SK-N-SH treated with all-trans-retinoic acid at 6 μM for 48 hours (cell line): Measurements from ENCODE around the gene ASB2.

Experiments used
- ATAC-seq: fragments of 200-7000 bp; cut with Tn5 transposase; 3 replicates; pipeline ENCODE4 v1.9.1; 2020; ENCODE audit warnings: mild to moderate bottlenecking, moderate library complexity
- ARNTL ChIP-seq: fragments of 450-650 bp; formaldehyde crosslinking; IDR thresholded peaks from 2 replicates; pipeline ENCODE4 v1.5.0; 2020; ENCODE audit warnings: low read depth, mild to moderate bottlenecking, moderate library complexity, borderline replicate concordance
- BACH2 ChIP-seq: fragments of 250-450 bp; sonication (Bioruptor Pico); IDR thresholded peaks from 2 replicates; pipeline ENCODE4 v1.9.0; 2021; ENCODE audit warnings: mild to moderate bottlenecking, borderline replicate concordance
- CREB5 ChIP-seq: fragments of 250-450 bp; sonication (Bioruptor Pico); IDR thresholded peaks from 2 replicates; pipeline ENCODE4 v1.5.1; 2020; ENCODE audit warnings: low read depth, mild to moderate bottlenecking, moderate library complexity
- CSDC2 ChIP-seq: fragments of 250-450 bp; sonication (Bioruptor Pico); IDR thresholded peaks from 2 replicates; pipeline ENCODE4 v1.5.0; 2020; ENCODE audit warnings: mild to moderate bottlenecking, moderate library complexity
- CSRNP3 ChIP-seq: fragments of 250-450 bp; sonication (Bioruptor Pico); IDR thresholded peaks from 2 replicates; pipeline ENCODE4 v1.5.1; 2021; ENCODE audit warnings: mild to moderate bottlenecking, moderate library complexity
- ESRRG ChIP-seq: fragments of 250-450 bp; sonication (Bioruptor Pico); IDR thresholded peaks from 2 replicates; pipeline ENCODE4 v1.6.1; 2021; ENCODE audit warnings: mild to moderate bottlenecking
- GLIS3 ChIP-seq: fragments of 250-450 bp; sonication (Bioruptor Pico); IDR thresholded peaks from 2 replicates; pipeline ENCODE4 v1.5.0; 2020; ENCODE audit warnings: mild to moderate bottlenecking, moderate library complexity
- ISL1 ChIP-seq: fragments of 250-450 bp; sonication (Bioruptor Pico); IDR thresholded peaks from 2 replicates; pipeline ENCODE4 v2.1.2; 2022; ENCODE audit warnings: mild to moderate bottlenecking, moderate library complexity
- OSR1 ChIP-seq: fragments of 250-450 bp; sonication (Bioruptor Pico); IDR thresholded peaks from 2 replicates; pipeline ENCODE4 v1.8.0; 2022; ENCODE audit warnings: moderate library complexity, mild to moderate bottlenecking, inconsistent platforms
- PATZ1 ChIP-seq: fragments of 250-450 bp; sonication (Bioruptor Pico); IDR thresholded peaks from 2 replicates; pipeline ENCODE4 v1.8.0; 2020; ENCODE audit warnings: mild to moderate bottlenecking, moderate library complexity, borderline replicate concordance
- RARB ChIP-seq: fragments of 250-450 bp; sonication (Bioruptor Pico); IDR thresholded peaks from 2 replicates; pipeline ENCODE4 v1.8.0; 2021; ENCODE audit warnings: mild to moderate bottlenecking, moderate library complexity
- SNAI2 ChIP-seq: fragments of 250-450 bp; sonication (Bioruptor Pico); IDR thresholded peaks from 2 replicates; pipeline ENCODE4 v1.5.0; 2020; ENCODE audit warnings: mild to moderate bottlenecking, moderate library complexity
- TCF4 ChIP-seq: fragments of 250-450 bp; sonication (Bioruptor Pico); IDR thresholded peaks from 2 replicates; pipeline ENCODE4 v1.8.0; 2021; ENCODE audit warnings: mild to moderate bottlenecking, moderate library complexity, borderline replicate concordance
- TOX ChIP-seq: fragments of 250-450 bp; sonication (Bioruptor Pico); IDR thresholded peaks from 2 replicates; pipeline ENCODE4 v1.8.0; 2021; ENCODE audit warnings: mild to moderate bottlenecking, moderate library complexity, borderline replicate concordance
- ZC3H10 ChIP-seq: fragments of 250-450 bp; sonication (Bioruptor Pico); IDR thresholded peaks from 2 replicates; pipeline ENCODE4 v1.5.1; 2021; ENCODE audit warnings: mild to moderate bottlenecking, moderate library complexity
- ZFP3 ChIP-seq: fragments of 250-450 bp; sonication (Bioruptor Pico); IDR thresholded peaks from 2 replicates; pipeline ENCODE4 v1.5.0; 2020; ENCODE audit warnings: mild to moderate bottlenecking, moderate library complexity
- ZFP30 ChIP-seq: fragments of 450-650 bp; formaldehyde crosslinking; IDR thresholded peaks from 2 replicates; pipeline ENCODE4 v1.5.0; 2022; ENCODE audit warnings: mild to moderate bottlenecking, moderate library complexity
- ZNF565 ChIP-seq: fragments of 450-650 bp; formaldehyde crosslinking; conservative IDR thresholded peaks from 2 replicates; pipeline ENCODE4 v1.5.0; 2020; ENCODE audit warnings: low read depth, mild to moderate bottlenecking, moderate library complexity
- ZNF70 ChIP-seq: fragments of 450-650 bp; formaldehyde crosslinking; IDR thresholded peaks from 2 replicates; pipeline ENCODE4 v1.5.0; 2020; ENCODE audit warnings: mild to moderate bottlenecking, moderate library complexity
- ZNF8 ChIP-seq: fragments of 450-650 bp; formaldehyde crosslinking; IDR thresholded peaks from 2 replicates; pipeline ENCODE4 v1.5.0; 2020; ENCODE audit warnings: mild to moderate bottlenecking, moderate library complexity
- TF ChIP-seq, protein P1 (sequence below): fragments of 250-450 bp; sonication (Bioruptor Pico); IDR thresholded peaks from 2 replicates; pipeline ENCODE4 v1.8.0; 2021; ENCODE audit warnings: low read depth, mild to moderate bottlenecking, moderate library complexity, borderline replicate concordance

Gene ASB2

DNA sequence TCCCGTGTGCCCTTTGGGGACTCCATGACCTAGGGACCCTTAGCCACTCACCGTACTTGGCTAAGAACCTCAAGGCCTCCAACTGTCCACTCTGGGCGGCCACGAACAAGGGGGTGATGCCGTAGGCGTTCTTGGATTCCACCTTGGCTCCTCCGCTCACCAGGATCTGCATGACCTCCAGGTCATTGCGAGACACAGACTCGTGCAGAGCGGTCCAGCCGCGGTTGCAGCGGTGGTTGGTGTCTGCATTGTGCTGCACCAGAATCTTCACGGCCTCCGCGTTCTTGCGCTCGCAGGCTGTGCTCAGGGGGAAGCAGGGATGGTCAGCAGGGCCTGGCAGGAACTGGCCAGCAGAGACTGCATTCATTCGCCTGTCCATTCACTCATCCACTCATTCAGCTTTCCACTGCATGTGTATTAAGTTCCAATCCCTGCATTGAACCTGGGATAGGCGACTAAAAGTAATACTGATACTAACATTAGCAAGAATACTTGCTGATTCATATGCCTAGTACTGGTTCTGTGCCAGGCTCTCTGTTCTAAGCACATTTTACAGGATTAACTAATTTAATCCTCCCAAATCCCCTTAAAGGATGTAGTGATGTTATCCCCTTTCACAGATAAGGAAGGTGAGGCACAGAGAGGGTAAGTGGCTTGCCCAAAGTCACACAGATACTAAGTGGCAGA, 25.3 kb downstream of the ASB2 start:
- no peak for ATAC-seq
- TF ChIP-seq BACH2 (CRISPR knock-in tag), result no peak
- no peak for TF ChIP-seq ZNF70
- TF ChIP-seq, protein P1, sequence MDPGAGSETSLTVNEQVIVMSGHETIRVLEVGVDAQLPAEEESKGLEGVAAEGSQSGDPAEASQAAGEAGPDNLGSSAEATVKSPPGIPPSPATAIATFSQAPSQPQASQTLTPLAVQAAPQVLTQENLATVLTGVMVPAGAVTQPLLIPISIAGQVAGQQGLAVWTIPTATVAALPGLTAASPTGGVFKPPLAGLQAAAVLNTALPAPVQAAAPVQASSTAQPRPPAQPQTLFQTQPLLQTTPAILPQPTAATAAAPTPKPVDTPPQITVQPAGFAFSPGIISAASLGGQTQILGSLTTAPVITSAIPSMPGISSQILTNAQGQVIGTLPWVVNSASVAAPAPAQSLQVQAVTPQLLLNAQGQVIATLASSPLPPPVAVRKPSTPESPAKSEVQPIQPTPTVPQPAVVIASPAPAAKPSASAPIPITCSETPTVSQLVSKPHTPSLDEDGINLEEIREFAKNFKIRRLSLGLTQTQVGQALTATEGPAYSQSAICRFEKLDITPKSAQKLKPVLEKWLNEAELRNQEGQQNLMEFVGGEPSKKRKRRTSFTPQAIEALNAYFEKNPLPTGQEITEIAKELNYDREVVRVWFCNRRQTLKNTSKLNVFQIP, result no peak
- TF ChIP-seq ZFP30 (CRISPR knock-in tag), result no peak
- TF ChIP-seq ZC3H10 (CRISPR knock-in tag), result no peak
- no peak for TF ChIP-seq ZFP3 (CRISPR knock-in tag)
- no peak for TF ChIP-seq ZNF8 (CRISPR knock-in tag)
- no peak for TF ChIP-seq TCF4 (CRISPR knock-in tag)
- TF ChIP-seq TOX, result no peak
- TF ChIP-seq CSRNP3 (CRISPR knock-in tag), result no peak
- TF ChIP-seq ESRRG, result no peak
- no peak for TF ChIP-seq SNAI2
- no peak for TF ChIP-seq ARNTL
- no peak for TF ChIP-seq ISL1 (CRISPR knock-in tag)

- TF ChIP-seq TOX (no peak), CSRNP3 (CRISPR knock-in tag) (no peak), OSR1 (no peak), CSDC2 (CRISPR knock-in tag) (no peak), ZC3H10 (CRISPR knock-in tag) (no peak), GLIS3 (CRISPR knock-in tag) (no peak), ISL1 (CRISPR knock-in tag) (no peak), TCF4 (CRISPR knock-in tag) (no peak), ESRRG (no peak), ZFP30 (CRISPR knock-in tag) (no peak), PATZ1 (no peak), RARB (CRISPR knock-in tag) (no peak), CREB5 (CRISPR knock-in tag) (no peak), BACH2 (CRISPR knock-in tag) (no peak), SNAI2 (no peak), ZNF70 (no peak)
- TF ChIP-seq, protein P1, result no peak
- ATAC-seq, result no peak
These were observed 26.8 kb downstream of the ASB2 start for GRCh38 chr14:93949511-93950075.

GRCh38 chr14:93947282-93947681, 29.1 kb downstream of the ASB2 start:
- no peak for ATAC-seq
- TF ChIP-seq ISL1 (CRISPR knock-in tag), result no peak
- no peak for TF ChIP-seq ZNF565
- TF ChIP-seq ZFP3 (CRISPR knock-in tag), result no peak
- TF ChIP-seq, all 23 proteins: peak for 0
